ENCODE data around the gene PDAP1. TPM values are rescaled to one million over a fixed set of nuclear protein-coding genes. Genes with fewer than 3 reads are reported as not detected.

Gene PDAP1
- total RNA-seq, 2 experiments from 2014 or later: 35.0 to 38.0 TPM

DNA sequence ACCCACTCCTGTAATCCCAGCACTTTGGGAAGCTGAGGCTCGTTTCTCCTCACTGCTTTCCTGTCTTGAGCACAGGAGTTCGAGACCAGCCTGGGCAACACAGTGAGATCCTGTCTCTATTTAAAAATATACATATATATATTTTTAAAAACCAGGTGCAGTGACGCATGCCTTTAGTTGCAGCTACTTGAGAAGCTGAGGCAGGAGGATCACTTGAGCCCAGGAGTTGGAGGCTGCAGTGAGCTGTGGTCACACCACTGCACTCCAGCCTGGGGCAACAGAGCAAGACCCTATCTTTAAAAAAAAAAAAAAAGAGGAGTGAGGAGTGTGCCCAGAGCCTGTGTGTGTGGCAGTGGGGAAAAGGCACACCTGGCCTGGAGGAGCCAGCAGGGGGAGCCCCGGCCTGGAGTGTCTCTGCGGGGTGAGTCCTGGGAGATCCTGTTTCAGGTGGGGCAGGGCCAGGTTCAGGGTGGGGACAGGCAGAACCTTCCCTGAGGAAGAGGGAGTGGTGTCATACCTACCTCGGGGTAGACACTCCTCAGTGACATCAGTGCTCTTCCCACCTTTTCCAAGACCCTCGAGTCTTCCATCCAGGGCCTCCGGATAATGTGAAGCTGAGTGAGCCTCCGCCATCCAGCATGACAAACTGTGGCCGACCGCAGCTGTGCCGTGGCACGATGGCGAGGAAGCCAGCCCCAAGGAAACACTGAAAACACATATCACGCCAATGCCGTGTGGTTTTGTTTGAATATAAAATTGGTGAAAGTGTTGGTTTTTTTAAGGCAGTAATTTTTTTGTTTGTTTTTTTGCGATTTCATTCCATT lies 42.9 kb downstream of the PDAP1 start:
- Mint-ChIP-seq H3K4me3 (no peak overlapping the region), H3K27ac (no peak overlapping the region), H3K4me1 (ENCODE audit: low read depth) (no peaks in the 10 kb centered on the region), H3K27me3 (no peaks in the 10 kb centered on the region), H3K36me3 (ENCODE audit: low read depth) (peaks cover 60% of the 10 kb centered on the region), H3K9me3 (no peaks in the 10 kb centered on the region)
- Histone ChIP-seq H3K27me3 (ENCODE audit: control insufficient read depth in 1 of 2, insufficient read depth in 2 of 2, low read length in 2 of 2) (no peaks in the 10 kb centered on the region), H3K4me3 (ENCODE audit: low read length) (no peak overlapping the region), H3K4me1 (ENCODE audit: insufficient read depth, low read length) (peaks cover 7% of the 10 kb centered on the region), H3K9me3 (ENCODE audit: control insufficient read depth in 1 of 2, insufficient read depth in 1 of 2, low read length in 2 of 2) (no peaks in the 10 kb centered on the region), H3K36me3 (ENCODE audit: insufficient read depth, low read length) (peaks cover 71% of the 10 kb centered on the region), H3K27ac (ENCODE audit: low read depth in 1 of 2, low read length in 2 of 2) (no peak overlapping the region)
- TF ChIP-seq, protein P1, sequence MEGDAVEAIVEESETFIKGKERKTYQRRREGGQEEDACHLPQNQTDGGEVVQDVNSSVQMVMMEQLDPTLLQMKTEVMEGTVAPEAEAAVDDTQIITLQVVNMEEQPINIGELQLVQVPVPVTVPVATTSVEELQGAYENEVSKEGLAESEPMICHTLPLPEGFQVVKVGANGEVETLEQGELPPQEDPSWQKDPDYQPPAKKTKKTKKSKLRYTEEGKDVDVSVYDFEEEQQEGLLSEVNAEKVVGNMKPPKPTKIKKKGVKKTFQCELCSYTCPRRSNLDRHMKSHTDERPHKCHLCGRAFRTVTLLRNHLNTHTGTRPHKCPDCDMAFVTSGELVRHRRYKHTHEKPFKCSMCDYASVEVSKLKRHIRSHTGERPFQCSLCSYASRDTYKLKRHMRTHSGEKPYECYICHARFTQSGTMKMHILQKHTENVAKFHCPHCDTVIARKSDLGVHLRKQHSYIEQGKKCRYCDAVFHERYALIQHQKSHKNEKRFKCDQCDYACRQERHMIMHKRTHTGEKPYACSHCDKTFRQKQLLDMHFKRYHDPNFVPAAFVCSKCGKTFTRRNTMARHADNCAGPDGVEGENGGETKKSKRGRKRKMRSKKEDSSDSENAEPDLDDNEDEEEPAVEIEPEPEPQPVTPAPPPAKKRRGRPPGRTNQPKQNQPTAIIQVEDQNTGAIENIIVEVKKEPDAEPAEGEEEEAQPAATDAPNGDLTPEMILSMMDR (IDR thresholded peaks at IDR 0.05): peak; percentile 73
- POLR2A ChIA-PET: interaction anchor here (0.6 to 2.2 kb wide), 5 partner anchors 10 to 193 kb away, joined by 4 to 9 read pairs (median 5); partner anchors contain the start of genes ARPC1B, PDAP1 and ZNF655
- intact Hi-C loops (cut with DNase I, micrococcal nuclease): loop anchor here (1.0 to 10.0 kb wide), 5 partner anchors 22 to 469 kb away; partner anchors contain the start of genes BUD31 (in 1 of the 2) and PDAP1 (in 1 of the 2)
- CTCF ChIA-PET: interaction anchor here (0.6 to 2.0 kb wide), 13 partner anchors 10 to 117 kb away, joined by 3 to 13 read pairs (median 4); partner anchors contain the start of genes BUD31 and PDAP1
- DNase-seq (peak; percentile 56 to 82 (median 69)), ATAC-seq (ENCODE audit: poor library complexity) (peak; percentile 97)

DNA sequence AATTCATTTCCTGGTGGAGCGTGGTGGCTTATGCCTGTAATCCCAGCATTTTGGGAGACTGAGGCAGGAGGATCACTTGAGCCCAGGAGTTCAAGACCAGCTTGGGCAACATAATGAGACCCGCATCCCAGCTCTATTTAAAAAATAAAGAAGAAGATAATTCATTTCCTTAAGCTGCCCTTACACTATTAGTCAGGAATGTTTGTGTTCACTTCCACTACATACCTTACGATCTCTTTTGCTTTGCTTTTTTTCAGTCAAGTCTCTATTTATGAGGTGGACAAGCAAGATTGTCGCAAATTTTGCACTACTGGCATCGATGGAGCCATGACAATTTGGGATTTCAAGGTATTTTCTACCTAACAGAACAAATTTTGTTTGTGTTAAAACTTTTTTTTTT lies 45.1 kb downstream of the PDAP1 start:
- no peaks in the 10 kb centered on the region for H3K27me3 ChIP-seq (ENCODE audit: control insufficient read depth in 1 of 2, insufficient read depth in 2 of 2, low read length in 2 of 2)
- peaks cover 75% of the 10 kb centered on the region for H3K36me3 ChIP-seq (ENCODE audit: insufficient read depth, low read length)
- ChIA-PET POLR2A (no interaction called here), CTCF (interaction anchor here (0.7 to 0.8 kb wide), 2 partner anchors 24 to 517 kb away, joined by 3 to 4 read pairs; no protein-coding TSS in a partner anchor)
- no peaks in the 10 kb centered on the region for H3K9me3 ChIP-seq (ENCODE audit: control insufficient read depth in 1 of 2, insufficient read depth in 1 of 2, low read length in 2 of 2)
- Mint-ChIP-seq H3K9me3 (no peaks in the 10 kb centered on the region), H3K4me3 (no peak overlapping the region), H3K4me1 (ENCODE audit: low read depth) (no peaks in the 10 kb centered on the region), H3K36me3 (ENCODE audit: low read depth) (peaks cover 73% of the 10 kb centered on the region), H3K27me3 (no peaks in the 10 kb centered on the region), H3K27ac (no peak overlapping the region)
- intact Hi-C loops (cut with DNase I, micrococcal nuclease): loop anchor here in 1 of 2 experiments (10.0 kb wide), 1 partner anchor 472 kb away; no protein-coding TSS in a partner anchor
- DNase-seq (no peak), ATAC-seq (ENCODE audit: poor library complexity) (no peak)
- H3K27ac ChIP-seq (ENCODE audit: low read depth in 1 of 2, low read length in 2 of 2): no peak overlapping the region
- H3K4me3 ChIP-seq (ENCODE audit: low read length): no peak overlapping the region
- H3K4me1 ChIP-seq (ENCODE audit: insufficient read depth, low read length): peaks cover 7% of the 10 kb centered on the region
- TF ChIP-seq, protein P1 (IDR thresholded peaks at IDR 0.05): no peak

DNA sequence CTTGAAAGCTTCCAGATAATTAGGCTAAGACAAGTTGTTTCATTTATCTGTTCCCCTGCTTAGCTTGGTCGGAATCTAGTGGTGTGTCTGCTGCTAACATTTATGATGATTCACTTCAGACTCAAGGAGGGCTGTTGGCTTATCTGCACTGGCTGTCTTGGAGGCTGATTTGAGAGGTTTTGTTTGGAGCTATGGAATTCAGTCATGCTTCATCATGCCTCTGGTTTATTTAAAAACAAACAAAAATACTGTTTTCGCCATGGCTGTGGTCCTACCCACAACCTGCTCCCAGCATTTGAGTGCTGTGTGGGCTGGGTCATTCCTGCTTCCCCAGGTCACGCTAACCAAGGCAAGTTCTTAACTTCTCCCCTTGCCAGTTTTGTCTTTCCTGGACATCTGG lies 45.6 kb downstream of the PDAP1 start:
- Histone ChIP-seq H3K36me3 (ENCODE audit: insufficient read depth, low read length) (peaks cover 80% of the 10 kb centered on the region), H3K4me1 (ENCODE audit: insufficient read depth, low read length) (peaks cover 7% of the 10 kb centered on the region), H3K27ac (ENCODE audit: low read depth in 1 of 2, low read length in 2 of 2) (no peak overlapping the region), H3K27me3 (ENCODE audit: control insufficient read depth in 1 of 2, insufficient read depth in 2 of 2, low read length in 2 of 2) (no peaks in the 10 kb centered on the region), H3K9me3 (ENCODE audit: control insufficient read depth in 1 of 2, insufficient read depth in 1 of 2, low read length in 2 of 2) (no peaks in the 10 kb centered on the region), H3K4me3 (ENCODE audit: low read length) (no peak overlapping the region)
- no peak overlapping the region for H3K4me3 Mint-ChIP-seq
- no peaks in the 10 kb centered on the region for H3K9me3 Mint-ChIP-seq
- intact Hi-C loops (cut with DNase I, micrococcal nuclease): loop anchor here in 1 of 2 experiments (10.0 kb wide), 1 partner anchor 472 kb away; no protein-coding TSS in a partner anchor
- POLR2A ChIA-PET: no interaction called here
- no peak for ATAC-seq (ENCODE audit: poor library complexity)
- TF ChIP-seq, protein P1 (IDR thresholded peaks at IDR 0.05): no peak
- peaks cover 78% of the 10 kb centered on the region for H3K36me3 Mint-ChIP-seq (ENCODE audit: low read depth)
- CTCF ChIA-PET: interaction anchor here (0.8 kb wide), 1 partner anchor 24 kb away, joined by 3 read pairs; no protein-coding TSS in a partner anchor
- no peaks in the 10 kb centered on the region for H3K4me1 Mint-ChIP-seq (ENCODE audit: low read depth)
- no peak overlapping the region for H3K27ac Mint-ChIP-seq
- no peak for DNase-seq
- no peaks in the 10 kb centered on the region for H3K27me3 Mint-ChIP-seq
